ENCODE data around the gene RPL29. TPM values are rescaled to one million over a fixed set of nuclear protein-coding genes. Genes with fewer than 3 reads are reported as not detected.
A peak's percentile ranks its signal among the peaks of the same experiment; 100 is the strongest.

RPL29 gene
- total and polyA plus RNA-seq, 2 of the 4 experiments (the other 2 are of a cell fraction), result 2,081 to 2,126 TPM

GRCh38 chr3:51953445-51953844 is 42.2 kb downstream of the RPL29 start:
- peaks cover 9% of the 10 kb centered on the region for H3K4me1 ChIP-seq (ENCODE audit: control insufficient read depth, insufficient read depth, low read length)
- TF ChIP-seq SMC3 (IDR thresholded peaks at IDR 0.05; ENCODE audit: low read depth, low read length), result no peak
- TF ChIP-seq RFX5 (IDR thresholded peaks at IDR 0.05; ENCODE audit: low read depth, low read length), result no peak
- TF ChIP-seq, protein P1, sequence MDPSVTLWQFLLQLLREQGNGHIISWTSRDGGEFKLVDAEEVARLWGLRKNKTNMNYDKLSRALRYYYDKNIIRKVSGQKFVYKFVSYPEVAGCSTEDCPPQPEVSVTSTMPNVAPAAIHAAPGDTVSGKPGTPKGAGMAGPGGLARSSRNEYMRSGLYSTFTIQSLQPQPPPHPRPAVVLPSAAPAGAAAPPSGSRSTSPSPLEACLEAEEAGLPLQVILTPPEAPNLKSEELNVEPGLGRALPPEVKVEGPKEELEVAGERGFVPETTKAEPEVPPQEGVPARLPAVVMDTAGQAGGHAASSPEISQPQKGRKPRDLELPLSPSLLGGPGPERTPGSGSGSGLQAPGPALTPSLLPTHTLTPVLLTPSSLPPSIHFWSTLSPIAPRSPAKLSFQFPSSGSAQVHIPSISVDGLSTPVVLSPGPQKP (IDR thresholded peaks at IDR 0.05; ENCODE audit: borderline replicate concordance, low read depth, low read length), result no peak
- TF ChIP-seq MAFK (IDR thresholded peaks at IDR 0.05; ENCODE audit: low read depth, low read length), result peak; percentile 91
- no peak for TF ChIP-seq MXI1 (IDR thresholded peaks at IDR 0.05; ENCODE audit: borderline replicate concordance, low read depth, low read length)
- TF ChIP-seq BHLHE40 (IDR thresholded peaks at IDR 0.05; ENCODE audit: low read depth, low read length), result no peak
- no peak for TF ChIP-seq RAD21 (IDR thresholded peaks at IDR 0.05; ENCODE audit: low read length)
- no peak for TF ChIP-seq RCOR1 (IDR thresholded peaks at IDR 0.05; ENCODE audit: insufficient replicate concordance, low read length)
- TF ChIP-seq, protein P2, sequence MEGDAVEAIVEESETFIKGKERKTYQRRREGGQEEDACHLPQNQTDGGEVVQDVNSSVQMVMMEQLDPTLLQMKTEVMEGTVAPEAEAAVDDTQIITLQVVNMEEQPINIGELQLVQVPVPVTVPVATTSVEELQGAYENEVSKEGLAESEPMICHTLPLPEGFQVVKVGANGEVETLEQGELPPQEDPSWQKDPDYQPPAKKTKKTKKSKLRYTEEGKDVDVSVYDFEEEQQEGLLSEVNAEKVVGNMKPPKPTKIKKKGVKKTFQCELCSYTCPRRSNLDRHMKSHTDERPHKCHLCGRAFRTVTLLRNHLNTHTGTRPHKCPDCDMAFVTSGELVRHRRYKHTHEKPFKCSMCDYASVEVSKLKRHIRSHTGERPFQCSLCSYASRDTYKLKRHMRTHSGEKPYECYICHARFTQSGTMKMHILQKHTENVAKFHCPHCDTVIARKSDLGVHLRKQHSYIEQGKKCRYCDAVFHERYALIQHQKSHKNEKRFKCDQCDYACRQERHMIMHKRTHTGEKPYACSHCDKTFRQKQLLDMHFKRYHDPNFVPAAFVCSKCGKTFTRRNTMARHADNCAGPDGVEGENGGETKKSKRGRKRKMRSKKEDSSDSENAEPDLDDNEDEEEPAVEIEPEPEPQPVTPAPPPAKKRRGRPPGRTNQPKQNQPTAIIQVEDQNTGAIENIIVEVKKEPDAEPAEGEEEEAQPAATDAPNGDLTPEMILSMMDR (conservative IDR thresholded peaks at IDR 0.05; ENCODE audit: low read depth, low read length), result no peak
- peak; percentile 98 for TF ChIP-seq CEBPB (IDR thresholded peaks at IDR 0.05; ENCODE audit: low read depth, low read length)
- peak; percentile 29; the same call in 1 of the 2 replicates for TF ChIP-seq NFE2L2 (IDR thresholded peaks at IDR 0.05; ENCODE audit: low read depth, low read length)
- no peak overlapping the region for H3K23ac ChIP-seq (ENCODE audit: low read depth, low read length)
- no peak overlapping the region for H2BK15ac ChIP-seq (ENCODE audit: low read depth, low read length)
- no peak overlapping the region for H3K4me2 ChIP-seq (ENCODE audit: low read depth, low read length)
- no TSS peak for BruUV-seq (replicated peaks)
- no peak overlapping the region for H3K9ac ChIP-seq (ENCODE audit: low read depth, low read length)
- H2AK5ac ChIP-seq (ENCODE audit: low read depth, low read length), result no peak overlapping the region
- H2BK20ac ChIP-seq (ENCODE audit: low read depth, low read length), result 0 out of 2 replicates have a peak overlapping the region, but pooled peaks have one; percentile 43
- no peak overlapping the region for H3K18ac ChIP-seq (ENCODE audit: low read depth, low read length)
- ATAC-seq (ENCODE audit: low read depth) (peak; percentile 77), DNase-seq (peak; percentile 91)
- H3K27ac ChIP-seq (ENCODE audit: insufficient read depth, low read length), result peak overlapping the region; percentile 41; the same call in 1 of the 2 replicates
- no peak overlapping the region for H2BK120ac ChIP-seq (ENCODE audit: low read depth, low read length)
- peaks cover 6% of the 10 kb centered on the region; the same call in 1 of the 2 replicates for H3K9me1 ChIP-seq (ENCODE audit: insufficient read depth, low read length)
- H4K91ac ChIP-seq (ENCODE audit: insufficient read depth, low read depth, low read length), result no peak overlapping the region
- H4K8ac ChIP-seq (ENCODE audit: low read depth in 2 of 2, low read length in 2 of 2), result peak overlapping the region; percentile 36 to 41; a peak in 3 of 4 replicates
- H2BK5ac ChIP-seq (ENCODE audit: low read depth, low read length, poor library complexity, severe bottlenecking), result no peak overlapping the region
- ChIA-PET CTCF (interaction anchor here (0.6 to 0.9 kb wide), 2 partner anchors 12 to 20 kb away, joined by 4 to 6 read pairs; partner anchors contain the start of genes ABHD14B and RRP9), POLR2A (ENCODE audit: unreplicated experiment) (interaction anchor here (0.6 to 1.0 kb wide), 2 partner anchors 12 to 14 kb away, joined by 3 to 10 read pairs; partner anchors contain the start of gene RRP9)
- H3K4me3 ChIP-seq (ENCODE audit: insufficient read depth, low read depth, low read length), result no peak overlapping the region
- no peaks in the 10 kb centered on the region for H3K79me1 ChIP-seq (ENCODE audit: low read depth in 1 of 2, low read length in 2 of 2)
- H3K9me3 ChIP-seq (ENCODE audit: control insufficient read depth, insufficient read depth, low read length), result no peaks in the 10 kb centered on the region
- H4K20me1 ChIP-seq (ENCODE audit: insufficient read depth, low read length), result peaks cover 3% of the 10 kb centered on the region; the same call in 1 of the 2 replicates
- dilution Hi-C loops (cut with HindIII; ENCODE audit: low sequenced_read_pairs, unreplicated experiment) (no loop called here), intact Hi-C loops (cut with micrococcal nuclease) (no loop called here), in situ Hi-C loops (cut with MboI; ENCODE audit: low sequenced_read_pairs) (loop anchor here (25.0 kb wide), 1 partner anchor 1616 kb away; the partner anchor contains the start of genes RASSF1, TUSC2 and ZMYND10)
- 0 out of 2 replicates have a peak overlapping the region, but pooled peaks have one; percentile 30 for H3K4ac ChIP-seq (ENCODE audit: low read depth, low read length)
- H3K27me3 ChIP-seq (ENCODE audit: control insufficient read depth, insufficient read depth, low read length), result no peaks in the 10 kb centered on the region
- no peak overlapping the region for H3K56ac ChIP-seq (ENCODE audit: extremely low read depth, insufficient read depth, low read length)
- peak overlapping the region; percentile 59 for H2AFZ ChIP-seq (replicated peaks; ENCODE audit: low read length, poor library complexity)
- H3K36me3 ChIP-seq (ENCODE audit: control insufficient read depth, insufficient read depth, low read length), result peaks cover 12% of the 10 kb centered on the region; the same call in 1 of the 2 replicates
- no CpG with 5 or more reads among the region's 3 CpGs for WGBS, 2 experiments (ENCODE audit: extremely low coverage in 2 of 2, insufficient read length in 1 of 2)
- H2AK9ac ChIP-seq (replicated peaks; ENCODE audit: low read depth, low read length, poor library complexity), result no peak overlapping the region
- peak overlapping the region; percentile 69 for H4K5ac ChIP-seq (ENCODE audit: low read depth, low read length)
- no peak overlapping the region for H3K14ac ChIP-seq (replicated peaks; ENCODE audit: low read depth, low read length)

All from IMR-90 (cell line).